Urinary bladder (tissue), 4 donors: Measurements from ENCODE around the gene CDK16. TPM values are rescaled to one million over a fixed set of nuclear protein-coding genes. Genes with fewer than 3 reads are reported as not detected.

Experiments used
- DNase-seq: peaks from one replicate; pipeline ENCODE4 v3.0.0-alpha.2; 2015; ENCODE audit errors: extremely low spot score
- H3K27ac ChIP-seq: one replicate; pipeline ENCODE4 v1.5.1; 2013; ENCODE audit warnings: low read depth, mild to moderate bottlenecking, moderate library complexity
- H3K36me3 ChIP-seq: one replicate; pipeline ENCODE4 v1.6.1; 2013; ENCODE audit warnings: mild to moderate bottlenecking, moderate library complexity; ENCODE audit not compliant: insufficient read depth
- H3K4me1 ChIP-seq: one replicate; pipeline ENCODE4 v1.6.1; 2013; ENCODE audit warnings: mild to moderate bottlenecking, moderate library complexity; ENCODE audit not compliant: insufficient read depth
- H3K4me3 ChIP-seq: one replicate; pipeline ENCODE4 v1.5.1; 2013; ENCODE audit warnings: low read depth, low read length
- WGBS: extraction: QIAGEN DNeasy Blood & Tissue Kit; methylation state at CpG from one replicate; pipeline ENCODE4 v1.1.7; 2013; 5-methylcytosine and 5-hydroxymethylcytosine counted together
- polyA plus RNA-seq: library from polyadenylated mRNA; stranded (reverse); fragments of 200-250 nt; gene quantifications from one replicate; pipeline ENCODE4 v1.2.3, GENCODE V29; 2013
- total RNA-seq: library from RNA; depleted of rRNA; stranded (reverse); fragments of >200 nt; gene quantifications from one replicate; pipeline ENCODE4 v1.2.3, GENCODE V29; 2014
- donor health status: healthy with polysubstance abuse.
- donor health status: healthy.

CDK16 gene
- total RNA-seq (49.1 TPM), polyA plus RNA-seq (56.8 TPM)

DNA sequence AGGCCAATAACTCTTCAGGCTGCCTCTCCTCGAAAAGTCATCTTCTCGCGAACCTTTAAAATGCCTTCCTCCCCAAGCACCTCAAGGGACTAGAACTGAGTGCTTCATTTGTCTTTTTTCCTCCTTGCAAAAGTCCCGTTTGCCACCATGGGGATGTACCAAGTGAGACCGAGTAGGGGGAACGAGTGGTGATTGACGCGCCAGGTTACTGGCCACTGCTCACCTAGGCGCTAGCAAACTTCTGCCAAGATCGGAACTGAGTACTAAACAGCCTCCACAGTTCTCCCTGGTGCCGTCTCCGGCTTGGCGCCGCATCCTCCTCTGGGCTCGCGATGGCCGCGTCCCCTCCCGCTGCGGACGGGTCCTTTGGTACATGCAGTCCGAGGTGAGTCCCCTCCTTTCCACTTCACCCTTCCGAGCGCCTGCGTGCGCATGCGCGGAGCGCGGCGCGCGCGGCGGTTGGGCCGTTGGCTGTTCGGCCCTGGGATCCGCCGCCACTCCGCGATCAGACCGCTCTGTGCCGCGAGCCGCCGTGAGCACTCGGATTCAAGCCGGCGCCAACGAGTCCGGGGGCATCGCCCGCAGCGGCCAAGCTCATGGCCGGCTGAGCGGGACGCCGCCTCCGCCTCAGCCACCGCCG, at the start of gene CDK16:
TSS of gene CDK16 (plus strand) at position 402 of the 640 bp plus-strand sequence. CDS start 4,877 bp downstream, outside the sequence.
- WGBS, result under 1% methylated on average over 61 of the region's 61 CpGs
- peak within 1 kb of the TSS; percentile 96 for H3K27ac ChIP-seq
- no peaks in the 10 kb centered on the region for H3K36me3 ChIP-seq
- no peak for DNase-seq
- H3K4me3 ChIP-seq, result peak within 1 kb of the TSS; percentile 85
- no peaks in the 10 kb centered on the region for H3K4me1 ChIP-seq

DNA sequence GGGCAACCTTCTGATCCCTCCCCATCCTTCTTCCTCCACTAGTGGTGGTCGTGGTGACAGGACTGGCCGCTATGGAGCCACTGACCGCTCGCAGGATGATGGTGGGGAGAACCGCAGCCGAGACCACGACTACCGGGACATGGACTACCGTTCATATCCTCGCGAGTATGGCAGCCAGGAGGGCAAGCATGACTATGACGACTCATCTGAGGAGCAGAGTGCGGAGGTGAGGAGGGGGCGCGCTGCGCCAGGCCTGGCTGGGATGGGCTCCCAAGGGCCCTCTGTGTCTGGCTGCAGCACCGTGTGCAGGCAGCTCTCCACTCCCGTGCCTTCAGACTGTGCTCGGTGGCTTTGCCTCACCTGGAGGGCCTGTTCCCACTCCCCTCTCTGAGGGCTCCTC, 49.2 kb upstream of the CDK16 start:
- H3K36me3 ChIP-seq, result peaks cover 8% of the 10 kb centered on the region
- no peak for DNase-seq
- H3K4me3 ChIP-seq, result no peak overlapping the region
- WGBS, result 93% methylated on average over 19 of the region's 19 CpGs
- H3K4me1 ChIP-seq, result no peaks in the 10 kb centered on the region
- no peak overlapping the region for H3K27ac ChIP-seq

DNA sequence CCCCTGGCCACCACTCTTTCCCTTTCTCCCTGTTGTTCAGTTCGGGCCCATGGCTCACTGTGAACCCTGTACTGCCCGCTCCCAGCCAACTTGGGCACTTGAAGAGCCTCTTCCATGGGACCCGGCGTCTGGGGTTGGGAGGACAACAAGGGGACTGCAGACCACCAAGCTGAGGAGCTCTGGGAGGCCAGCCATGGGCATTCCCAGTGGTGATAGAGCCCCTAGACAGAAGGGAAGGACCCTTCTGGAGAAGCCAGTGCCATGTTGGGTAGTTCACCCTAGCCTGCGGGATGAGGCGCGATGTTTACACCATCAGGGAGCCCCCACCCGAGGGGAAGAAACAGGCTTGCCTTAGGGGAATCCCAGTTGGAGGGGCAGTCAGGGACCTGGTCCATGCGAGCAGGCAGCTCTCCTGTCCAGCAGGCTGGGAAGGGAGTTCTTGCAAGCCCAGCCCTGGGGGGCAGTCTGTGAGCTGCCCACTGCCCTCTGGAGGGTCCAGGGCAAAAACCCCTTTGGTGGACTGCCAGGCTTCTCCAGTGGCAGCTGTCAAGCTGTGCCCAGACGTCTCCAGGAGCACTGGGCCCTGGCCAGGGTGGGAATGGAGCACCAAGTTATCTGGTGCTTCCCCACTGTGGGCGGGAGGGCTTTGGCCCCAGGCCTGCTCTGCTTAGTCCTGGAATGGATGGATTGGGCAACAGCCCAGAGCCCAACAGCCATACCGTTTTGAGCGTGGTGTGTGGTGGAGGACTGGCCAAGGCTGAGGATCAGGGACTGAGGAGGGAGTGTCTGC, 48.6 kb upstream of the CDK16 start:
- Histone ChIP-seq H3K4me1 (no peaks in the 10 kb centered on the region), H3K36me3 (peaks cover 8% of the 10 kb centered on the region), H3K4me3 (no peak overlapping the region), H3K27ac (no peak overlapping the region)
- DNase-seq, result no peak
- WGBS, result 66% methylated on average over 13 of the region's 13 CpGs

DNA sequence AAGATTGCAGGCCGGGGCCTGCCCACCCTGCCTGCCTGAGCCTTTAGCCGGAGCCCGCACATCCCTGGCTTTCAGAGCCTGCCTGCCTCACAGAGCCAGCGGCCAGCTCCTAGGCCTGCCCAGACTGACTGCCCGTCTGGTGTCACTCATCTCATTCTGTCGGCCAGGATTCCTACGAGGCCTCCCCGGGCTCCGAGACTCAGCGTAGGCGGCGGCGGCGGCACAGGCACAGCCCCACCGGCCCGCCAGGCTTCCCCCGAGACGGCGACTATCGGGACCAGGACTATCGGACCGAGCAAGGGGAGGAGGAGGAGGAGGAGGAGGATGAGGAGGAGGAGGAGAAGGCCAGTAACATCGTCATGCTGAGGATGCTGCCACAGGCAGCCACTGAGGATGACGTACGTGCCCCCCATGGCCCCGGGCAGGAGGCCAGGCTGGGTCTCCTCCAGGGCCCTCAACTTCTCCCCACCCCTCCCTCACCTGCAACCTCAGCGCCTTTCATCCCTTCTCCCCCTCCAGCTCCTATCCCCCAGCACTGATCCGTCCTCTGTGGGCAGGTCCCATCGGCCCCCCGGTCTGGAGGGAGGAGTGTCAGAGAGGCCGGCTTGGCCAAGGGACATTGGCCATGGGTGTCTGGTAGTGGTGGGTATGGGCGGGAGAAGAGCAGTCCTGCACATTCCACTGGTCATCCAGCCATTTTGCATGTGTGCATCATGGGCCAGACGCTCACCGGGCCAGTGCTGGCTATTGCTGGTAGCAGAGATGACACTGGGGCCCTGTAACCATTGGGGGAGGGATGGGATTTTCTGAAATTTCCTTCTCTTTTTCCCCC, 47.4 kb upstream of the CDK16 start:
- peaks cover 8% of the 10 kb centered on the region for H3K36me3 ChIP-seq

DNA sequence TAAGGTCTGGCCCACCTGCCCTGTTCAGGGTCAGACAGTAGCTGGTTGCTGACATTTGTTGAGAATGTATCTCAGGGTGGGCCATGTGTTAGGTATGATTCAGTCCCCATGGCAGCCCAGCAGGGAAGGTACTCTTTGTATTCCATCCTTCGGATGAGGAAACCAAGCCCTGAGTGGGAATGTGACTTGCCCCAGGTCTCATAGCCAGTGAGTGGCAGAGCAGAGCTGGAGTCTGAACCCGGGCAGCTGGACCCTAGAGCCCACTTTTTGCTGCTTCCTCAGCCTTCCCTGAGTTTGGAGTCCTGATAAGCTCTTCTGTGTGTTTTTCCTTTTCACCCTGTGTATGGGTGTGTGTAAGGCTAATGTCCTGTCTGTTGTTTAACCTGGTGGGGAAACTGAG, 46.5 kb upstream of the CDK16 start:
- H3K4me1 ChIP-seq, result no peaks in the 10 kb centered on the region
- 98% methylated on average over 2 of the region's 2 CpGs for WGBS
- peaks cover 8% of the 10 kb centered on the region for H3K36me3 ChIP-seq
- no peak for DNase-seq
- H3K27ac ChIP-seq, result no peak overlapping the region
- H3K4me3 ChIP-seq, result no peak overlapping the region

More for the DNA sequence above, 47.4 kb upstream of the CDK16 start:
- Histone ChIP-seq H3K27ac (no peak overlapping the region), H3K4me3 (no peak overlapping the region), H3K4me1 (no peaks in the 10 kb centered on the region)
- 91% methylated on average over 34 of the region's 34 CpGs for WGBS
- no peak for DNase-seq

DNA sequence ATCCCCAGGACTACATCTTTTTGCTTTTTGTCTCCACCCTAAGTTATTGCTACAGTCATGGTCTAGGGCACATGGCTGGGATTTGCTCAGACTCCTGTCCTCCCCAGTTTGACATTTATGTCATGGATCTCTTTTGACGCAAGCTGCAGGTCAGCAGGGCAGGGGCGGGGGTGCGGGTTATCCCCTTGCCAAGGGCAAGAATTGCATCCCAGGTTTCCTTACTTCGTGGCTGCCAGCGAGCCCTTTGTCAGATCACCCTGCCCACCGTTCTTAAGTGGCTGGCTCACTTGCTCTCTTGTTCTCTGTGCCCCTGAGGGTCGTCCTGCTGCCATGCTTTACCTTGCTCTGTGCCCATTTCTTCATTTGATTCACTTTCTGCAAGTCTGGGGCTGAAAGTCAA, 45.9 kb upstream of the CDK16 start:
- Histone ChIP-seq H3K36me3 (peaks cover 8% of the 10 kb centered on the region), H3K27ac (no peak overlapping the region), H3K4me3 (no peak overlapping the region), H3K4me1 (no peaks in the 10 kb centered on the region)
- WGBS, result 90% methylated on average over 7 of the region's 7 CpGs
- no peak for DNase-seq

DNA sequence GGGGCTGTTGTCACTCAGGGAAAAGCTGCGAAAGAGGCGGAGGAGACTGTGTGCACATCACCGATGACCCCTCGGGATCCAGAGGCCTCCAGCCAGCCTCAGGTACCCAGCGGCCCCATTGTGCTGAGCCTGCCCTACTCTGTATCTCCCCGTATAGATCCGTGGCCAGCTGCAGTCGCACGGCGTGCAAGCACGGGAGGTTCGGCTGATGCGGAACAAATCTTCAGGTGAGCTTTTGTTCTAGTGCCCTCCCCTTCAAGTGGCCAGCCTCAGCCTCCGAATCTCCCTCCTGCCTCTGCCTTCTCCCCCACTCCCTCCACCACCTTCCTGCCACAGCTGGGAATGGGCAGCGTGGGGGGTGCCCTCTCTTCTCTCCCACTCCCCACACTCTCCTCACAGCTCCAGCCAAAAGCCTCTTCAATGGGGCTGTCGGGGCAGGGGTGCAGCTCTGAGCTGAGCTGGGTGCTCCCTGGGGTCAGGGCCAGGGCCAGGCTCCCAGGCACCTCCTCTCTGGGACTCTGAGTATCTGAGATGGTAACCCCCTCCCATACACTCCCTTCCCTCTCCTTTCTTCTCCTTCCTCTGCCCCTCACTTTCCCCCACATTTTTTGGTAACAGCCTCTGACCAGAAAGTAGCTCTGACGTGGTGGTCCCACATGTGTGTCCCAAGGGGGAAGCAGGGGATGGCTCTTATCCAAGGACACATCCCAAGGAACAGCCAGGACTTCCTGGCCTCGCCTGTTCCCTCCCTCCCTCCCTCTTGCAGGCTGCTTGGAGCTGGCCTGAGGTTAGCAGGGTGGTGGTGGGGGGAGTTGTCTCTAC, 45.3 kb upstream of the CDK16 start:
- WGBS, result 88% methylated on average over 18 of the region's 18 CpGs
- H3K36me3 ChIP-seq, result peaks cover 10% of the 10 kb centered on the region
- no peaks in the 10 kb centered on the region for H3K4me1 ChIP-seq
- no peak for DNase-seq
- no peak overlapping the region for H3K27ac ChIP-seq
- no peak overlapping the region for H3K4me3 ChIP-seq

DNA sequence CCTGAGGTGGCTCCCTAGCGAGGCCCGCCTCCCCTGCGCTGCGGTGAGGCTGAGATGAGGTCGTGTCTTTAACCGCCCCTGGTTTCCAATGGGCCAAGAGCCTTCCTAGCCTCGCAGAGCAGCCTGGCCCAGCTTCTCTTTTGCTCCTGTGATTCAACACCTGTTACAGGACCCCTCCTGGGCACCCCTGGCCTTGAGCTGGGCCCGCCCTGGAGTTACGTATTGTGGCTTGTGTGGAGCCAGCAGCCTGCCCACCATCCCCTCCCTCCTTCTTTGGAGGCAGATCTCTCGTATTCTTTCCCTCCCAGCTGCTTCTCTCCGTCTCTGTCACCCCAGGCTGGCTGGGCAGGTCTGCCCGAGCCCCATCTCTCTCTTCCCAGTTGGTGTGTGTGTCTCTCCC, 44.1 kb upstream of the CDK16 start:
- H3K4me3 ChIP-seq, result no peak overlapping the region
- H3K36me3 ChIP-seq, result peaks cover 10% of the 10 kb centered on the region
- no peak for DNase-seq

DNA sequence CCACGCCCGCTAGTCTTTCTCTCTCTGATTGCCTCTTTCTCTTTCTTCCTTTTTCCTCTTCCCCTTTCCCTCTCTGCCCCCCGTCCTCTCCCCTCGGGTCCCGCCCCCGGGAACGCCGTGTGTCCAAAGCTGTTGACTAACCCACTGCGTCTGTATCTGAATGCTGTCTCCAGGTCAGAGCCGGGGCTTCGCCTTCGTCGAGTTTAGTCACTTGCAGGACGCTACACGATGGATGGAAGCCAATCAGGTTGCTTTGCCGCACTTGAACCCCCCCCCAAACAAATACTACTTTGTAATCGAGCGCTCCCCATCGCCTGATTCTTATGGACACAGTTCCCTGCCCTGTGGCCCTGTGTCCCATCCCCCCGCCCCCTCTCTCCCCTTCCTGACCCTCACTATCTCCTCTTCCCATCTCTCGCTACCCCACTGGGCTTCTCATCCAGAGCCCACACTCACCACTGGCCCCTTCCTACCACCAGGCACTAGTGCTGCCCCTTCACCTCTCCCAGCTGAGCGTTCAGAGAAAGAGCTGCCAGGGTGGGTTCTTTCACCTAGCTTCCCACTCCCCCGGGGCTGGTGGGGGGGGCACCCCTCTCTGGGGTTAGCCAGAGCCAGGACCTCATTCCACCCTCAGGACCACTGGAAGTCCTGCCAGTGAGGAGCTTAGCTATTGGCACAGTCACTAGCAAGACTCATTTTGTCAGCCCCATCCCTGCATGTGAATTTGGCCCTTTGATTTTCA, 43.5 kb upstream of the CDK16 start:
- DNase-seq, result no peak
- no peaks in the 10 kb centered on the region for H3K4me1 ChIP-seq
- H3K27ac ChIP-seq, result no peak overlapping the region
- 88% methylated on average over 23 of the region's 23 CpGs for WGBS
- peaks cover 10% of the 10 kb centered on the region for H3K36me3 ChIP-seq
- H3K4me3 ChIP-seq, result no peak overlapping the region

More for the DNA sequence above, 44.1 kb upstream of the CDK16 start:
- WGBS, result 94% methylated on average over 12 of the region's 12 CpGs
- Histone ChIP-seq H3K27ac (no peak overlapping the region), H3K4me1 (no peaks in the 10 kb centered on the region)

DNA sequence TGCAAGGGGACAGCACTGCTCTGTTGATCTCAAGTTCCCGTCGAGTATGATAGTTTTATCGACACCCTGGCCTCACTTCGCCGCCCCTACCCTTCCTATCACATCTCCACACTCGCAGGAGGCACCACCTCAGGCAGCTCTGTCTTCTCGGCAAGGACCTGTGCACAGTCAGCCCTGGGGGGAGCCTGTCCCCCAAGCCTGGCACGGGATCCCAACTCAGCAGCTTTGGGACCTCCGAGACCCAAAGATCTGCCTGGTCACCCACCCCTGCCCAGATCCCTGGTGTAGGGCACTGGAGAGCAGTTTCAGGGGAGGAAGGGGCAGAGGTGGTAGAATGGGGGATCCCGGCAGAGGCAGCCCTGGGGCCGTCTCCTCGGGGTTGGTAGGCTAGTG, 42.9 kb upstream of the CDK16 start:
- 95% methylated on average over 12 of the region's 12 CpGs for WGBS
- Histone ChIP-seq H3K36me3 (peaks cover 9% of the 10 kb centered on the region), H3K4me1 (no peaks in the 10 kb centered on the region), H3K27ac (no peak overlapping the region), H3K4me3 (no peak overlapping the region)
- DNase-seq, result no peak

DNA sequence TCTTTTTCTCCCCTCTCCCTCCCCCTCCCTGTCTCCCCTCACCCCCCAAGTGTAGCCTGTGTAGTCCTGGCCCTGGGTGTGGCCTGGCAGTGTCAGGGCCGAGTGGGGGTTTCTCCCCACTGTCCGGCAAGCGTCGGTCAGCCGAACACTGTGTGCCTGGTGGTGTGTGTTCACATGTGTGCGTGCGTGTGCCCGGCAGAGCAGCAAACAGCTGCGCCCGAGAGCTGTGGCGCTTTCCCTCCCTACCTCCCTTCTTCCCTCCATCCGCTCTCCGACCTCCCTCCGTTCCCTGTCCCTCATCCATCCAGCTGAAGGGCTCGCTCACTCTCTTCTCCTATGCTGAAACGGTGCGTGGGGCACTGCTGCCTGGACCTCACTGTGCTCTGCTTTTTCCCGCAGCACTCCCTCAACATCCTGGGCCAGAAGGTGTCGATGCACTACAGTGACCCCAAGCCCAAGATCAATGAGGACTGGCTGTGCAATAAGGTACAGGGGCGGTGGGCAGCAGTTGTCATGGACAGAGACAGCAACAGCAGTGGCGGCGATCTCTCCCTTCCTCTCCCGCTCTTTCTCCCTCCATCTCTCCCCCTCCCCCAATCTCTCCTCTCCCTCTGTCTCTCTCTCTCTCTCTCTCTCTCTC, 42.3 kb upstream of the CDK16 start:
- H3K36me3 ChIP-seq, result peaks cover 9% of the 10 kb centered on the region
- DNase-seq, result no peak
- no peak overlapping the region for H3K27ac ChIP-seq
- H3K4me1 ChIP-seq, result no peaks in the 10 kb centered on the region
- H3K4me3 ChIP-seq, result no peak overlapping the region
- WGBS, result 88% methylated on average over 23 of the region's 23 CpGs

DNA sequence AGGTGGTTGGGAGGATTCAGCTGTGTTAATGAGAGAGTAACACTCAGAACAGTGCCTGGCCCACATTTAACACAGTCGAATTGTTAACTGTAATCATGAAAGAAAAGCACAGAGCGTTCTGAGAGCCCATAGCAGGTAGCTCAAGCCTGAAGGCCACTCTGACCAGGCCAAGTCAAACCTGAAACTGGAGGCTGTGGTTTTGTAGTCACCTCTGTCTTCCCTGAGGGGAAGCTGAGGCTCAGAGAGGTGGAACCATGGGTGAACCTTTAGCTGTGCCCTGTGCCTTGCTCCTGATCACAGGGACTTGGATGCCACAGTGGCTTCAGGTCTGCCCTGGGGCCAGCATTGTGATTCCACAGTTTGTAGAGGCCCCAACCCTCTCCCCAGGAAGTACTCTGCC, 41.4 kb upstream of the CDK16 start:
- H3K36me3 ChIP-seq, result peaks cover 7% of the 10 kb centered on the region
- DNase-seq, result no peak
- H3K27ac ChIP-seq, result no peak overlapping the region
- 84% methylated on average over 2 of the region's 2 CpGs for WGBS
- no peaks in the 10 kb centered on the region for H3K4me1 ChIP-seq
- H3K4me3 ChIP-seq, result no peak overlapping the region
